Effector CD8-positive, alpha-beta T cell (primary cell): ENCODE results near the gene HOXC6.

Experiments used
- DNase-seq: peaks from one replicate; lab custom pipeline; 2025; lab: John Stamatoyannopoulos, UW

The HOXC6 gene

DNA sequence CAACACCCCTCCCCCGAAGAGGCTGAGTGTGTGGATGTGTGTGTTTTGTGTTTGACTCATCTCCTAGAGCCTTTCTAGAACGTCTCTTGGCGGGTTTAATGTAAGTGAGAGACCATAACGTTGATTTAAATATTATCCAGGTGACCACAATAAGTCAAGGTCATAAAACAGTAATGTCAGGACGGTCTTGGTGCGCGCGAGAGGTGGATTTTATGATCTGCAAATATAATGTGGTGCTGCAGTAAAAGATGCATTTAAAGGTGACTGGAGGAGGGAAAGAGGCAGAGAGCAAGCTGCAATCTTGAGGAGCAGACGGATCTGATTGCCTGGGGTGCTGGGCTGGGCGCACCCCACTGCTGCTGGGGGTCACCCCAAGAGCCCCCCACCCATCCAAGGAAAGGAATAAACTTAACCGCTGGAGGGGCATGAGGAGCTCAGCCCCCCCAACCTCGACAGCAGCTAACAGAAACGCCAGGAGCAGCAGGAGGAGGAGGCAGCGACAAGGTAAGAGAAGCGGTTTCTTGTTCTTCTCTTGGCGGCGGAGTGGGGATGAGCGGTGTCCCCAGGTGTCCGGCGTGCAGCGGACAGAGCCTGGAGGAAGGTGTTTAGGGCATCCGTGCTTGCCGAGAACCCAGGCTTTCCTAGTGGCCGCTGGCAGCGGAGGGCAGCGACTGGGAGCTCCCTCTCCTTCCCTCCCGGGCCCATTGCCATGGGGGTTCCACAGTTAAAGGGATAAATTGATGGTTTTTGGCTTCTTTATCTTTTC is 37.7 kb upstream of the HOXC6 start:
- DNase-seq, result no peak

- DNase-seq, result no peak
Measured at GRCh38 chr12:53991077-53991460, 37.2 kb upstream of the HOXC6 start.

DNA sequence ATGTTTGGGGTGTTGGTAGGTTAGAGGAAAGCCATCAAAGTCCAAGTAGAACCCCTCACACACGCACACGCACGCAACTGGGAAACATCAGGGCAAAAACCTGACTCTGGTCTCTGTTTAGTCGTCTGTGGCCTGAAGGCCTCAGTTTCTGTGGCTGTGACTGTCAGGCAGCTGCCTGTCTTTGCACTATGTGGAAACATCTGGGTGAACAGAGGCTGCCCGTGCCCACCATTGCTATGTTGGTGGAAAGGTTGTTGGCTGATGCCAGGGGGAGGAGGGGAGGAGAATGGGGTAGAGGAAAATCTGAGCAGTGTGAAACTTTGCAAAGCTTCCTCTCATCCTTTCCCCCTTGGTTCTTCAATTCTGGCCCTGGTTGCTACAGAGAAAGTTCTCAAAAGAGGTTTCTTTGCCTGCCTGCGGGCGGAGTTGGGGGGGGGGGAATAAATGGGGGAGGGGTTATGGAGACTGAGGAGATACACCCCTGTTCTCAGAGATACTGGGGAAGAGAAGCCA is 35.8 kb upstream of the HOXC6 start:
- DNase-seq, result no peak

GRCh38 chr12:53993162-53994008 is 34.9 kb upstream of the HOXC6 start:
- no peak for DNase-seq

GRCh38 chr12:53994009-53994263 is 34.3 kb upstream of the HOXC6 start:
- DNase-seq, result no peak

- DNase-seq, result no peak
Measured at GRCh38 chr12:53994264-53995001, 33.8 kb upstream of the HOXC6 start.

- DNase-seq, result no peak
Measured at GRCh38 chr12:53995002-53995377, 33.2 kb upstream of the HOXC6 start.

DNA sequence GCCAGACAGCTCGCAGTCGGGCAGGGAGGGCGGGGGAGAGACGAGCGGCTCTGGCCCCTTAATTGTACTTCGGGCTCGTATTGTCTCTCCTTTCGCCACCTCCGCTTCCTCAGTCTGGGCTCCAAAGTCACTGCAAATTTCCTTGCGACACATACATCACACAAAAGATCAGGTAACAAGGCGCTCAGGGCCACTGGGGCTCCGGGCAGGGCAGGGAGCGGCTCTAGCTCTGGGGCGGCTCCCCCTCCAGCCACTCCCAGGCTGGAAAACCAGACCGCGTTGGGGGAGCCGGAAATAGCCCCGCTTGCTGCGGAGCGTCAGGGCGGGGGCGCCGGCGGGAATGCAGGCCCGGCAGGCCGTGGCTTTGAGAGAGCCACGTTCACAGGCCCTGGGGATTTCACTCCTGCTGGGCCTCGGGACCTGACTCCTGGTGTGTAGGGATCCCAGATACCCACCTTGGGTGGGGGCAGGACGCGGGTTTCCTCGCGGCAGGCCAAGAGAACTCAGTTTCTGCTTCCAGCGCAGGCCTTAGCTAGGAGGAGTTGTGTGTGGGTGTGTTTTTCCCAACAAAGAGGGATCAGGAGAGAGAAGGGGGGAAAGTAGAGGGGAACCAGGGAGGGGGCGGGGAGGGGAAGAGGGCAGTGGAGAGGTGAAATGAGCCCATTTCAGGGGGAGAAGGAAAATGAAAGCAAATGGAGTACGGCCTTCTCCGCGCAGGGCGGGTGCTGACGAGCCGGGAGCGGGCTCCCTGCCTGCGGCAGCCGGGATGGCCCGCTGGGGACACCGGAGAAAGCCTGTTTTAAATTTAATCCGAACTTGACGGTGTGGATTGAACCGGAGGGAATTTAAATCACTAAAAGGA is 32.6 kb upstream of the HOXC6 start:
- DNase-seq, result no peak

- no peak for DNase-seq
Measured at GRCh38 chr12:53996240-53997203, 31.7 kb upstream of the HOXC6 start.

- no peak for DNase-seq
Measured at GRCh38 chr12:53997204-53998109, 30.8 kb upstream of the HOXC6 start.

DNA sequence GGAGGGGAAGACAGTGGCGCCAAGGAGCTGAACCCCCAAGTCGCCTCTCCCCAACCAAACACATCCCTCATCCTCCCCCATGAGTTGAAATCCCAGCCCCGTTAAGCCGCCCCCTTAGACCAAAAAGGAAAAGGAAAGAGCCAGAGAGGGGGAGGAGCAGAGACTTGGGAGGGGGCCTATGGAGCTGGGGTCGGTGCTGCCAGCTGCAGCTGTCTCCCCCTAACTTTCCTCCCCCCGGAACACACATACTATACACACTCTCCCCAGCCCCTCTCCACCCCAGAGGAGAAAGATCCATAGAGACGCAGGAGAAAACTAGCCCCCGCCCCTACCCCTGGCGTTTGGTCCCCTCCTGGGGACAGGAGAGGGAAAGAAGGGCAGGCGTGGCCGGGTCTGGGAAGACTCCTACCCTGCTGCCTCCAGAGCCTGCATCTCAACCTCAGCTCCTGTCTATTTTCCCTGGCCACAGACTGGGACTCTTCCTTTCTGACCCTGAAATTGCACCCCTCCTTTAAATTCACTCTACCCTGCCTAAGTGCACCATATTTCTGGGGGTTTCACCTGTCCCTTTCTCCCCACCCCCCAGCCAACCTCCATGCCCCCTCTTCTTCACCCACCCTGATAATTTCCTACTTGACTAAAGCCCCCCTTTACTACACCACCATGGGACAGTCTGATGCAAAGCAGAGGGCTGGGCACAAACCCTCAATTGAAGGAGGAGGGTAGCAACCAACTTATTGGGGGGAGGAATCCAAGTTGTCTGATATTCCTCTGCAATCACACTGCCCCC is 29.9 kb upstream of the HOXC6 start:
- DNase-seq, result no peak

GRCh38 chr12:53998900-53999236 is 29.4 kb upstream of the HOXC6 start:
- DNase-seq, result no peak

- DNase-seq, result no peak
Measured at GRCh38 chr12:53999559-54000115, 28.6 kb upstream of the HOXC6 start.

DNA sequence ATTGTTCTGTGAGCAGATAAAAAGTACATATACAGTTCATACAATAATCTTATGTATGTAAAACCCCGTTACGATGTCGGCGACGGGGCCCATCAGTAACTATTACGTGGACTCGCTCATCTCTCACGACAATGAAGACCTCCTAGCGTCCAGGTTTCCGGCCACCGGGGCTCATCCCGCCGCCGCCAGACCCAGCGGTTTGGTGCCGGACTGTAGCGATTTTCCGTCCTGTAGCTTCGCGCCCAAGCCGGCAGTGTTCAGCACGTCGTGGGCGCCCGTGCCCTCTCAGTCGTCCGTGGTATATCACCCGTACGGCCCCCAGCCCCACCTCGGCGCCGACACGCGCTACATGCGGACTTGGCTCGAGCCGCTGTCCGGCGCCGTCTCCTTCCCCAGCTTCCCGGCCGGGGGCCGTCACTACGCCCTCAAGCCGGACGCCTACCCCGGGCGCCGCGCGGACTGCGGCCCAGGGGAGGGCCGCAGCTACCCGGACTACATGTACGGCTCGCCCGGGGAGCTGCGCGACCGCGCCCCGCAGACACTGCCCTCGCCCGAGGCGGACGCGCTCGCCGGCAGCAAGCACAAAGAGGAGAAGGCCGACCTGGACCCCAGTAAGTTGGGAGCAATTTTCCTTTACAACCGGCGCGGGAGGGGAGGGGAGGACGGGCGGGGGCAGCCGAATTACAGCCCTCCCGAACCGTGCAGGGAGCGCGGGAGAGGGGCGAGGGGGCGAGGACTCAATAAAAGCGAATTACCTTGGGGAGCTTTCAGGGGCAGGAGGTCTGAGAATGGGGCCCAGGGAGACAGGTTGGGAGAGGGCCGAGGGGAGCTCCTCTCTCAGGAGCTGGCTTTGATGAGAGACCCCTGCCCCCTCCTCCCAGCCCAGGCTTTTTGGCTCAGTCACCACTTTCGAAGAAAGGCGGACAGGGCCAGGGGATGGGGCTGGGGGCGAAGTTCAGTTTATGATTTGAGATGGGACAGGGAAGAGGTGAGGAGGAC is 27.8 kb upstream of the HOXC6 start, which contains the start of gene HOXC9:
Gene HOXC9, plus strand, starts transcription at position 46 of the 999 bp plus-strand sequence. Its CDS starts 28 bp downstream, at position 74.
- no peak for DNase-seq

- DNase-seq, result no peak
Measured at GRCh38 chr12:54001283-54002187, 26.7 kb upstream of the HOXC6 start.
